OCI-LY1 (cell line): Measurements from ENCODE around the gene ACTL9.

ENCODE experiments used
- H2AFZ ChIP-seq: fragments of 200-600 bp; sonication (generic), shearing (Covaris generic); 2 replicates; pipeline ENCODE4 v1.6.0; 2014; ENCODE audit warnings: antibody characterized with exemption, mild to moderate bottlenecking, low read length
- H3F3A ChIP-seq: fragments of 200-600 bp; sonication (generic), shearing (Covaris generic); 2 replicates; pipeline ENCODE4 v1.6.0; 2014; ENCODE audit warnings: mild to moderate bottlenecking, antibody characterized with exemption, low read length, moderate library complexity; ENCODE audit not compliant: insufficient read depth
- H3K27ac ChIP-seq: fragments of 200-600 bp; sonication (generic); 2 replicates; pipeline ENCODE4 v1.5.1; 2014; ENCODE audit warnings: low read length, mixed run types, mild to moderate bottlenecking, low read depth; ENCODE audit not compliant: poor library complexity, severe bottlenecking
- H3K27me3 ChIP-seq: fragments of 200-600 bp; sonication (generic); 2 replicates; pipeline ENCODE4 v1.6.0; 2014; ENCODE audit warnings: antibody characterized with exemption, mild to moderate bottlenecking, low read length, moderate library complexity; ENCODE audit not compliant: insufficient read depth
- H3K36me3 ChIP-seq: fragments of 200-600 bp; sonication (generic); 2 replicates; pipeline ENCODE4 v1.6.1; 2014; ENCODE audit warnings: mild to moderate bottlenecking, antibody characterized with exemption, low read length, moderate library complexity, mixed read lengths; ENCODE audit not compliant: insufficient read depth
- H3K4me1 ChIP-seq: fragments of 200-600 bp; sonication (generic); 2 replicates; pipeline ENCODE4 v1.5.1; 2014; ENCODE audit warnings: mild to moderate bottlenecking, low read length, moderate library complexity; ENCODE audit not compliant: insufficient read depth, severe bottlenecking
- H3K4me2 ChIP-seq: fragments of 200-600 bp; sonication (generic), shearing (Covaris generic); 2 replicates; pipeline ENCODE4 v1.6.1; 2014; ENCODE audit warnings: low read length
- H3K4me3 ChIP-seq: fragments of 200-600 bp; sonication (generic); 2 replicates; pipeline ENCODE4 v1.5.1; 2014; ENCODE audit warnings: low read length, low read depth, mild to moderate bottlenecking, mixed read lengths; ENCODE audit not compliant: poor library complexity, severe bottlenecking
- H3K79me2 ChIP-seq: fragments of 200-600 bp; shearing (Covaris generic); 2 replicates; pipeline ENCODE4 v1.6.1; 2016; ENCODE audit warnings: mixed run types, low read length, mixed read lengths; ENCODE audit not compliant: insufficient read depth
- H3K9ac ChIP-seq: fragments of 200-600 bp; sonication (generic), shearing (Covaris generic); 2 replicates; pipeline ENCODE4 v1.6.1; 2014; ENCODE audit warnings: mild to moderate bottlenecking, low read length, mixed read lengths
- H3K9me2 ChIP-seq: fragments of 200-600 bp; sonication (generic), shearing (Covaris generic); 2 replicates; pipeline ENCODE4 v1.6.1; 2014; ENCODE audit warnings: low read depth, mild to moderate bottlenecking, low read length, mixed read lengths
- H3K9me3 ChIP-seq: fragments of 200-600 bp; shearing (Covaris generic); 2 replicates; pipeline ENCODE4 v1.6.1; 2014; ENCODE audit warnings: low read length, mixed read lengths
- H4K20me1 ChIP-seq: fragments of 200-600 bp; sonication (generic), shearing (Covaris generic); 2 replicates; pipeline ENCODE4 v1.6.0; 2016; ENCODE audit warnings: mild to moderate bottlenecking, low read length; ENCODE audit not compliant: insufficient read depth
- CTCF ChIP-seq: fragments of 200-600 bp; sonication (generic), shearing (Covaris generic); IDR thresholded peaks from 2 replicates; pipeline ENCODE4 v1.5.1; 2017; ENCODE audit warnings: mild to moderate bottlenecking, antibody characterized with exemption, low read length, moderate library complexity, mixed read lengths
- EZH2 ChIP-seq: fragments of 200-600 bp; sonication (generic), shearing (Covaris generic); IDR thresholded peaks from 2 replicates; pipeline ENCODE4 v1.8.0; 2017; ENCODE audit warnings: borderline replicate concordance, mixed run types, mild to moderate bottlenecking, antibody characterized with exemption, low read length, moderate library complexity, mixed read lengths

The ACTL9 gene

GRCh38 chr19:8665468-8666213, 33.0 kb downstream of the ACTL9 start:
- H3F3A ChIP-seq, result no peaks in the 10 kb centered on the region
- H2AFZ ChIP-seq, result no peak overlapping the region
- no peaks in the 10 kb centered on the region for H3K27me3 ChIP-seq
- no peaks in the 10 kb centered on the region for H3K9me3 ChIP-seq
- H3K4me2 ChIP-seq, result no peak overlapping the region
- no peak overlapping the region for H3K9ac ChIP-seq
- H3K36me3 ChIP-seq, result no peaks in the 10 kb centered on the region
- no peaks in the 10 kb centered on the region for H3K79me2 ChIP-seq
- no peaks in the 10 kb centered on the region for H4K20me1 ChIP-seq
- H3K9me2 ChIP-seq, result no peaks in the 10 kb centered on the region
- no peaks in the 10 kb centered on the region for H3K4me1 ChIP-seq
- H3K4me3 ChIP-seq, result no peak overlapping the region
- no peak overlapping the region for H3K27ac ChIP-seq
- no peak for TF ChIP-seq CTCF
- TF ChIP-seq EZH2, result no peak

DNA sequence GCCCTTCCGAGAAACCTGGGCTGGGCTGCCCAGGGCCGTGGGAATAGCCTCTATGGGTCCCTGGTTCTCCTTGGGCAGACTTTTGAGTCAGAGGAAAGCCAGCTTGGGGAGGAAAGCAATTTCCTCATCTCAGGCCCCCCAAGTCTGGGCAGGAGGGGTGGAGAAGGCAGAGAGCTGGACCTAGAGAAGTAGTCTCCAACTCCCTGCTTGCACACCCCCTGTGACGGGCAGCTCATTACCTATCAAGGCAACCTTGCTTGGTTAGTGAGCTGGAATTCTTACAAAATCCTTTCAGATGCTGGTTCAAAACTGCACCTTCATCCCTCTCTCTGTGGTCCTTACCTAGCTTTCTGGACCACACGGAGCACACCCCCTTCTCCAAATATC, 33.9 kb downstream of the ACTL9 start:
- Histone ChIP-seq H3K9ac (no peak overlapping the region), H3F3A (no peaks in the 10 kb centered on the region), H3K27me3 (no peaks in the 10 kb centered on the region), H3K4me2 (no peak overlapping the region), H2AFZ (no peak overlapping the region), H3K27ac (no peak overlapping the region), H4K20me1 (no peaks in the 10 kb centered on the region), H3K4me1 (no peaks in the 10 kb centered on the region), H3K4me3 (no peak overlapping the region), H3K79me2 (no peaks in the 10 kb centered on the region), H3K36me3 (no peaks in the 10 kb centered on the region), H3K9me3 (no peaks in the 10 kb centered on the region), H3K9me2 (no peaks in the 10 kb centered on the region)
- TF ChIP-seq EZH2, result no peak
- no peak for TF ChIP-seq CTCF

DNA sequence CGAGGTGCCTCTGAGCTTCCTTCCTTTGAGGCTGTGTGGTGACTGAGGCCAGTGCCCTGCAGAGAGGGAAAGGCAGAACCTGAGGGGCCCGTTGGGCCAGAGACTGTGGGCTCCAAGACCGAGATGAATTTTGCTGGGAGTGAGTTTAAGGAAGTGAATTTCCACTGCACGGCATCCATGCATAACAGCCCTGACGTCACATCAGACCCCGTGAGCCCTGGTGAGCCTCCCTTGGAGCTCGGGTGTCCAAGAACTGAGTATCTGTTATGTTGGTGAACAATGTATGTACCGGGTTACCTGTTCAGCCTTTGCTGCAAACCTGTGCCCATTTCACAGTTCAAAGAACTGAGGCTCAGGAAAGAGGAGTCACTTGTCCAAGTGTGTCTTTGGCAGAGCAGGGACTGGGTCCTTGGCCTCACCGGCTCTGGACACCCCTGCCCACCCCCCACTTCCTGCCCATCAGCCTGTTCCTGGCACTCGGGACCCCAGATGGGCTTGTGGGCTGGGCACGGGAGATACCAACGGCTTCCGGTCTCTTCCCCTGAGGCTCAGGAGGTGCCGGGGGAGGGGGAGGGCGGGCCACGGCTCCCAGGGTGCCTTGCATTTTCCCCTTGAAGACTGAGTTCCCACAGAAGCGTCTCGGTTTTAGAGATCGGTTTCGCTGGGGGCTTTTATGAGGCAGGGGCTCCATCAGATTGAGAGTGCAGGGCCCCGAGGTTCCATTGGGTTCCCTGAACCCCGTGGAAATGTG, 34.5 kb downstream of the ACTL9 start:
- H3K9me2 ChIP-seq, result no peaks in the 10 kb centered on the region
- no peaks in the 10 kb centered on the region for H3K79me2 ChIP-seq
- H3K4me1 ChIP-seq, result no peaks in the 10 kb centered on the region
- H2AFZ ChIP-seq, result no peak overlapping the region
- H3K4me2 ChIP-seq, result no peak overlapping the region
- H3K36me3 ChIP-seq, result no peaks in the 10 kb centered on the region
- H3K9ac ChIP-seq, result no peak overlapping the region
- no peak overlapping the region for H3K27ac ChIP-seq
- H3K9me3 ChIP-seq, result no peaks in the 10 kb centered on the region
- no peak for TF ChIP-seq CTCF
- no peak for TF ChIP-seq EZH2
- no peak overlapping the region for H3K4me3 ChIP-seq
- no peaks in the 10 kb centered on the region for H3F3A ChIP-seq
- no peaks in the 10 kb centered on the region for H3K27me3 ChIP-seq
- no peaks in the 10 kb centered on the region for H4K20me1 ChIP-seq
